HG02623 (cell line): Measurements from ENCODE around the gene SLC22A5.

Source experiments
- ATAC-seq: cut with Tn5 transposase; IDR thresholded peaks from one replicate; pipeline ENCODE4 v1.9.1; 2021; ENCODE audit warnings: moderate library complexity; ENCODE audit not compliant: unreplicated experiment

Gene SLC22A5

DNA sequence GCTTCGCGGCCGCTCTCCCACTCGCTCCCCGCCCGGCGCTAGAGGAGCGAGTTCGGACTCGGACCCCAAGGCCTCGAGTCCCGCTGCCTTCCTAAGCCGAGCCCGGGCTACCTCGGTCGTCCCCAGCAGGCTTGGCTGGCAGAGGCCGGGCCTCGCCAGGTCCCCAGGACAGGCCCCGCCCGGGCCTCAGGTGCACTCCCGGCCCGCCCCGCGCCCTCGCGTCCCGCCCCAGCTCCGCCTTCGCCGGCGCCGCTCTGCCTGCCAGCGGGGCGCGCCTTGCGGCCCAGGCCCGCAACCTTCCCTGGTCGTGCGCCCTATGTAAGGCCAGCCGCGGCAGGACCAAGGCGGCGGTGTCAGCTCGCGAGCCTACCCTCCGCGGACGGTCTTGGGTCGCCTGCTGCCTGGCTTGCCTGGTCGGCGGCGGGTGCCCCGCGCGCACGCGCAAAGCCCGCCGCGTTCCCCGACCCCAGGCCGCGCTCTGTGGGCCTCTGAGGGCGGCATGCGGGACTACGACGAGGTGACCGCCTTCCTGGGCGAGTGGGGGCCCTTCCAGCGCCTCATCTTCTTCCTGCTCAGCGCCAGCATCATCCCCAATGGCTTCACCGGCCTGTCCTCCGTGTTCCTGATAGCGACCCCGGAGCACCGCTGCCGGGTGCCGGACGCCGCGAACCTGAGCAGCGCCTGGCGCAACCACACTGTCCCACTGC, at the start of gene SLC22A5:
SLC22A5 (plus strand) TSS at position 237 of the 707 bp plus-strand sequence; CDS start at position 500, 263 bp downstream.
- peak; percentile 85 for ATAC-seq

DNA sequence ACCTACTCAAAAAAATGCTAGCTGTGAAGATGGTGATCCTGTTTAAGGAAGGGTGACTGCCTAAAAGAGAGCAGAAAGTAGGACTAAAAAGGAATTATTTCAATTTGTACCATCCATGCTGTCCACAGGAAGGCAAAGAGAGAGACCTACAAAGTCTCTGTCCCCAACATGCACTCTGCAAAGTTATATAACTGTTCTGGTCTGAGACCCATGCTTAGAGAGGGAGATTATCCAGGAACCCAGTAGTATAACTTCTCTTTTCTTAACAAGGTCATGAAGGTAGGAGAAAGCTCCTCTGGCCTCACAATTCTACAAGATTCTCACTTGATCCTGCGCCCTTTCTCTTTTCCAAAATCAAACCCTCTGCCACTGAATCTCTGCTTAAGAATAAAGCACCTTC, 49.5 kb upstream of the SLC22A5 start:
- no peak for ATAC-seq

DNA sequence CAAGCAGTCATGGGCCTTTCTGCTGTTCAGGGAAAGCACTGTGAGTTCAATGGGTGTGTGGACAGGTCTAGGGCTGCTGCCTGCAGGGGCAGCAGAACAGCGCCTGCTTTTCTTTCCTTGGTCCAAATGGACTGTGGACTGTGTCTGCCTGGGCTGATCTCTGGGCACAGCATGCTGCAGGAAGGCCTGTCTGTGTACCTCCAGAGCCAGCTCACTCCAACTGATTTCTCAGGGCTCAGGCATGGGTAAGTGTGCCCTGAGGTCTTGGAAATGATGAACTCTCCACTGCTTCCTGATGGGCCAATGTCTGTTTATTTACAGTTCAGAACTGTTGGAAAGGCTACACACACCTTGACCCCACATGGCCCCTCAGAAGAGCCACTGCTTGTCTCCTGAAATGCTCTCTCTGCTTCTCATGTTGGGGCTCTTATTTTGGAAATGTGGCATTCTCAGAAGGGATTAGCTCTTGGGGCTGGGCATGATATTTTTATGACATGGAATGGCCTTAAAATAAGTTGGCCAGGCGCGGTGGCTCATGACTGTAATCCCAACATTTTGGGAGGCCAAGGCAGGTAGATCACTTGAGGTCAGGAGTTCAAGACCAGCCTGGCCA, 48.3 kb upstream of the SLC22A5 start:
- ATAC-seq: no peak

DNA sequence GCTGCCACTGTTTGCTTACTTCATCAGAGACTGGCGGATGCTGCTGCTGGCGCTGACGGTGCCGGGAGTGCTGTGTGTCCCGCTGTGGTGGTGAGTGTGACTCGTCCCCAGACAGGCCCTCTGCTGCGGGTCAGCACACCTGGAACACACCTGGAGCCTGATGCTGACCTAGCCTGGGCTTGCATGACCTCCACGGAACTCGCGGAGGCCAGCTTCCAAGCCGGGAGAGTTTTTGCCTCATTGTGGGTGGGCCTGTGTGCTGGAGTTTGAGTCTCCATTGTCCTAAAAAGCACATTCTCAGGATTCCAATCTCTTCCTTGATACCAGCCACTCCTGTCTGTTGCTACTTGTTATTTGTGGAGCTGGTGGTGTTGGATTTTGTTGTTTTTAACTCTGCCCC, 47.2 kb upstream of the SLC22A5 start:
- ATAC-seq: no peak

DNA sequence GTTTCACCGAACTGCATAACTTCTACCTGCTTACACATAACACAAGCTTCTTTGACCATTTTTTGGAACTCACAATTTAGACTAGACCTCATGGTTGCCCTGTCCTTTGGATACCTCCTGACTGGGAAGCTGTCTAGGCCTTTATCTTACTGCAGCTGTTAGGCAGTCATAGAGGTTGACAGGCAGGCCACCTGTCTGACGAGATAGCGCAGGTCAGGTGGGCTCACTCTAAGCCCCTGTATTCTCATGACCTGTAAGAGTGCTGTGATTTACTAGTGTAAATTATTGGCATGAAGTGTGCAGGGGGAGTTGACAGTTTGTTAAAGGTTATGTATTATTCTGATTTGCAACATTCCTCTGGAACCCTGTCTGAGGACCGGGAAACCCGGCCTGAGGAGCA, 46.3 kb upstream of the SLC22A5 start:
- ATAC-seq: no peak

DNA sequence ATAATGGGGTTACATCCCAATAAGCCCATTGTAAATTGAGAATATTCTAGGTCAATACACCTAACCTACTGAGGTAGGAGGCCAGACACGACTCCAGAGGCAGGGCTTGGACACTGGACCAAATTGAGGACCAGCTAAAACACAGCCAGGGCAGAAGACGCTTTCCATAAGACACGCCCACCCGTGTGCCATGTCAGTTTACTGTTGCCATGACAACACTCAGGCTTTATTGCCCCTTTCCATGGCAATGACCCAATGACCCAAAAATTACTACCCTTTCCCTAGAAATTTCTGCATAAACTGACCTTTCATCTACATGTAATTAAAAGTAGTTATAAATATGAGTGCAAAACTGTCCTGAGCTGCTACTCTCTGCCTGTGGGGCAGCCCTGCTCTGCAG, 43.8 kb upstream of the SLC22A5 start:
- no peak for ATAC-seq

DNA sequence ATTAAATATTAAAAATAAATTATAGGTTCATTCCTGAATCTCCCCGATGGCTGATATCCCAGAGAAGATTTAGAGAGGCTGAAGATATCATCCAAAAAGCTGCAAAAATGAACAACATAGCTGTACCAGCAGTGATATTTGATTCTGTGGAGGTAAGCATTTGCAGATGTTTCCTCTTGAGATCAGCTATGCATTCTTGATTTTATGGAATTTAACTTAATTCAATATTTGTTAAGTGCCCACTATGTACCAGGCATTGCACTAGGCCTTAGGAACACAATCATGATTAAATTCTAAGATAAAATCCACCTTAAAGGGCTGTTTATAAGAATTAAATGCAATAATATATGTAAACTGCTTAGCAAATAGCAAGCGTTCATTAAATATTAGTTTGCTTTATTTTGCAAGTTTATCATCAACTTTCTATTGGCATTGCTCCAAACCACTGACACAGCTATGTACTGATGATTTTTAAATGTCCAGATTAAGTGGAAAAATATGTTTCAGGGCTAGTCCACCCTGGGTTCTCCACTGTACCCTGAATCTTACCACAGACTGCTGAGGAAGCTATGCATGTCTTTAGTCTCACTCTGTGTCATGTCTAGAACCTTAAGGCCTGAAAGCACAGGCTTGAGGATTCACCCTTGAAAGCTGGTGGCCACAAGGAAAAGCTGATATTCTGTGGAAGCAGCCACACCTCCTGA, 42.1 kb upstream of the SLC22A5 start:
- no peak for ATAC-seq

DNA sequence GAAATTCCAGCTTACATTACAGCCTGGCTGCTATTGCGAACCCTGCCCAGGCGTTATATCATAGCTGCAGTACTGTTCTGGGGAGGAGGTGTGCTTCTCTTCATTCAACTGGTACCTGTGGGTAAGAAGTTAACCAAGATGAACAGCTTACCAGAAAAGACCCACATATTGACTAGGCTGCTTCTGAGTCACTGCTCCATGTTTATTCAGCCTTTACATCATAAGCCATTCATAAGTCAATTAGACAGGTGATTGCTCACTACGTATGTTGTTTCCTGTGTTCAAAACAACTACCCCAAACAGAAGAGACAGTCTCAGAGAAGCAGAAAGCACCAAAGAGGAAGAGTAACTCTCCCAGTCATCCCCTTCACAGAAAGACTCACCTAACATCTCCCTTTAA, 34.7 kb upstream of the SLC22A5 start:
- no peak for ATAC-seq

DNA sequence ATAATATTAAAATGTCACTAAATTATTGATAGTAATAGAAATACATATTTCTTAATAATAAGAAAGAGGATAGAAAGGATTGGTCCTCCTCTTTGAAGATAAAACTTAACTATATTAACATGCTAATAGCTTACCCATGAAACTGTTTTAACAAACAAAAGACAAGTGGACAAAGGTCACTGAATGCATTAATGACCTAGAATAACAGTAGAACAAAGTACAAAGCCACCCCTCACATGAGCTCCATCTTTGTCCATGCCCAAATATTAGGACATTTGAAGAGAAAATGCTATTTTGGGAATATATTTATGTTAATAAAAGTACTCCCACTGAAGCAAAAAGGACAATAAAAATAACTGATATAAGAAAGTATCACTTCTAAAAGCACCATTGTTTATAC, 34.1 kb upstream of the SLC22A5 start:
- no peak for ATAC-seq

DNA sequence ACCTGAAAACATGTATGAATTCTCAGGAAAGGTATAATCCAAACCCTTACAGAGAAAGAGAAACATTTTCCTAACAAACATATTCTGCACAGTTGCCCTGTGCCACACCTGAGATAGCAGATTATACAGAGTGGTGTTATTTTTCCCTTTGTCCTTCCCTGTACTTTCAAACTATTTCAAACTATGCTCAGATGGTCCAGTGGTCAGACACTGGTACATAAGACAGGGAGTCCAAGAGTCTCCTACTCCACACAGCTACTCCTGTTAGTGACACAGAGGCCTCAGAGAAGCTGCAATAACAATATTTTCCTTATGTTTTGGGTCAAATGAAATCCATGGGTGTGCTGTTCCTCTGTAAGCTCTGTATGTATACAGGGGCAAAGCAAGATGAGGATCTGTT, 30.0 kb upstream of the SLC22A5 start:
- no peak for ATAC-seq

DNA sequence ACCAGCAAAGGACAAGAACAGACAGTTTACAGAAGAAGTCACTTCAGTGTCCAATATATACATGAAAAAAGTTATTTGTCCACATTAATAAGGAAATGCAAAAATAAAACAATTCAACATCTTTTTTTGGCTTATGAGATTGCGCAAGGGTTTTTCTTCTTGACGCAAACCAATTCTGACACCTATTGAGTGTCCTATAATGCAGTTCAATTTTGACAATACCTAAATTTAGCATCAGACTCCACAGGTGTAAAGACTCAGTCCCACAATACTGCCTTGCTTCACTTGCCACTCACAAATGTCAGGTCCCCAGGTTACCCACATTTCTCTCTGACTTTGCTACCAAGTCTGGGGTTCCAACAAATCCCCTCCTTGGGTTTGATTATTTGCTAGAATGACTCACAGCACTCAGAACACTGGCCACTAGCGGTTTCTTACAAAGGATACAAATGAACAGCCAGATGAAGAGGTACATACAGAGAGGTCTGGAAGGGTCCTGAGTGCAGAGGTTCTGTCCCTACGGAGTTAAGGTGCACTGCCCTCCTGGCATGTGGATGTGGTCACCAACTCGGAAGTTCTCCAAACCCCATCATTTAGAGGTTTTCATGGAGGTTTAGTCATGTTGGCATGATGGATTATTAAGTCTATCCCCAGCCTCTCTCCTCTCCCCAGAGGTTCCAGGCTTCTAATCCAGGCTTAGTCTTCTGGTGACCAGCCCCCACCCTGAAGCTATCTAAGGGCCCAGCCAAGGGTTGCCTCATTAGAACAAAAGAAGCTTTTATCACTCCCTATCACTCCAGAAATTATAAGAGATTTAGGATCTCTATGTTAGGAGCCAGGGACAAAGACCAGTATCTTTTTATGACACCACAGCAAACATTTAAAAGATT, 27.0 kb upstream of the SLC22A5 start:
- no peak for ATAC-seq

DNA sequence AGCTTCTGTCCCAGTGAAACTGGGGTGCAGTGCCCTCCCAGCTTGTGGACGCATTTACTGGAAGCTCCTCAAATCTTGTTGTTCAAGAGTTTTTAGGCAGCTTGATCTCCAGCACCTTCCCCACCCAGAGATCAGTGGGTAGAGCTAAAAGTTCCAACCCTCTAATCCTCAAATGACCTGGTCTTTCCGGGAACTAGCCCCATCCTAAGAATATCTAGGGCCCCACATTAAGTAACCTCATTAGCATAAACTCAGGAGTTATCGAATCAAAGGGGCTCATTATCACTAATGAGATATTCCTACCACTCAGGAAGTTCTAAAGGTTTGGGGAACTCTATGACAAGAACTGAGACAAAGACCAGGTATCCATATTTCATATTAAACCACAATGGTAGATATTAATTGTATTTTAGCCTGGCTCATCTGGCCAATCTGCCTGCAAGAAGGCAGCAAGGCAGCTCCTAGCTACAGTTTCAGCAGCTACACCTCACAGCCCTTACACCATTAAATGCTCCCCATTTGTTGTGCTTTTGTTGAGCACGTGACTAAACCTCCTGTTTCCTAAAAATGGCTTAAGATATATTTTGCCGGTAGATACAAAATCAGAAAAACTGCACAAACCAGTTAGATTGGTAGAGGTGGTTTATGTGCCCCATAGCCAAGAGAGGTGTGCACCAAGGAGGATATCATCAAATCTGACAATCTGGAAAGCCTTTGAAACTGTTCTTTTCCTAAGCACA, 24.6 kb upstream of the SLC22A5 start:
- ATAC-seq: no peak

DNA sequence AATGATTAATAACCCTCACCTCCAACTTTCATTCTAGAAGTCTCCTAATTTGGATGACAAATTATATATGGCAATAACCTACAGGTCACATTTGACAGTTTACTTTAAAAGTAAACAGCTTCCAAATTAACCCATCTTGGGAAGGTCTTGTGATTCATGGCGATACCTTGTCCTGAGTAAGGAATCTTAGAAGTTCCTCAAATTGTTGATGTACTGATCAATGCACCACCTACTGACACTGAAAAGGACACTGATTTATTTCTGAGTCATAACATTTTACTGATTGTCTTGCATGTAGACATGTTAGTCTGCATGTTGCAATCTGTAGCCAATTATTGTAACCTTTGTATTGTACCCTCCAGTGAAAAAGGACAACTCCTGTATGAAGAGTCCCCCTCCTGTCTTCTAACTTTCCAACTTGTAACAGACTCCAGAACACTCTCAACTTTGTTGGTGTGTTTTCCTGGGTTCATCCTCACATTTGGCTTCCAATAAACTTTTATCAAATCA, 16.0 kb upstream of the SLC22A5 start:
- no peak for ATAC-seq

DNA sequence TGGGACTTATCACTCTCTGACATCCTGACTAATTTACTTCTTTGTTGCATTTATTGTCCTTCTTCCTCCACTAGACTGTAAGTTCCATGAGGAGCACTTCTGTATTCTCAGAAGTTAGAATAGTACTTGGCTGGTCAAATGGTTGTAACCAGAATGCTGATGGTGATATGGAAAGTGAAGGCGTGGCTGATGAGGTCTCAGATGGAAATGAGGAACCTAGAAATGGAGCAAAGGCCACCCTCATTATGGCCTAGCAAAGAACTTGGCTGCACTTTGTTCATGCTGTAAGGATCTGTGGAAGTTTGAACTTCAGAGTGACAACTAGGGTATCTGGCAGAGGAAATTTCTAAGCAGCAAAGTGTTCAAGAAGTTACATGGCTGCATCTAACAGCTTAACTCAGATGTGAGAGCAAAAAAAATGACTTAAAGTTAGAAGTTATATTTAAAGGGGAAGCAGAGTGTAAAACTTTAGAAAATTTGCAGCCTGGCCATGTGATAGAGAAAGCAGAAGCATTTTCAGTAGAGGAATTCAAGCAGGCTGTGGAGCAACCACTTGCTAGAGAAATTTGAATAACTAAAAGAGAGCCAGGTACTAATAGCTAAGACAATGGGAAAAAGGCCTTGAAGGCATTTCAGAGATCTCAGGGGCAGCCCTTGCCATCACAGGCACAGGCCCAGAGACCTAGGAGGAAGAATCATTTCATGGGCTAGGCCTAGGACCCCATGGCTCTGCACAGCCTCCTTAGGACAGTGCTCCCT, 14.9 kb upstream of the SLC22A5 start:
- no peak for ATAC-seq

DNA sequence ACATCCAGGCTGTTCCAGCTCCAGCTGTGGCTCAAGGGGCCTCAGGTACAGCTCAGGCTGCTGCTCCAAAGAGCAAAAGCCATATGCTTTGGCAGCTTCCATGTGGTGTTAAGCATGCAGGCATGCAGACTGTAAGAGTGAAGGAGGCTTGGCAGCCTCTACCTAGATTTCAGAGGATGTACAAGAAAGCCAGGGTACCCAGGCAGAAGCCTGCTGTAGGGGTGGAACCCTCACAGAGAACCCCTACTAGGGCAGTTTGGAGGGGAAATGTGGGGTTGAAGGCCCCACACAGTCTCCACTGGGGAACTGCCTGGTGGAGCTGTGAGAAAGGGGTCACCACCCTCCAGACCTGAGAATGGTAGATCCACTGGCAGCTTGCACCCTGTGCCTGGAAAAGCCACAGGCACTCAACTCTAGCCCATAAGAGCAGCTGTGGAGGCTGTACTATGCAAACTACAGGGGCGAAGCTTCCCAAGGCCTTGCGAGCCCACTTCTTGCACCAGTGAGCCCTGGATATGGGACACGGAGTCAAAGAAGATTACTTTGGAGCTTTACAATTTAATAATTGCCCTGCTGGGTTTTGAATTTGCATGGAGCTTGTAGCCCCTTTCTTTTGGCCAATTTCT, 14.3 kb upstream of the SLC22A5 start:
- ATAC-seq: no peak

DNA sequence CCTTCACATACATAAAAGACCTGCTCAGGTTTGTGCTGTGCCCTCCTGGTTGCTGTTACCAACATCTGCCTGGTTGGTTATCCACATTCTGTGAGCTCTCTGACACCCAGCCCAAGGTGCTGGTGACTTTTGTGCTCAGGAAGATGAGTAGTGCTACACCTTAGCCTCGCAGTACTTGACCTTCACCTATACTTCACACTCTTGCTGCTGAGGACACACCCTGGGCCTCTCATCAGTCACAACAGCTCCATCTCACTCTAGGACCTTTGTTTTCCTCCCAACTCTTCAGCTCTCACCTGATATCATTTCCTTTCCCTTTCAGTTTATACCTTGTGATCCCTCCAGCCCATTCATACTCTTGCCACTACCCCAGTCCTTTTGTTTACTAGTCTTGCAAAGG, 10.7 kb upstream of the SLC22A5 start:
- ATAC-seq: no peak

DNA sequence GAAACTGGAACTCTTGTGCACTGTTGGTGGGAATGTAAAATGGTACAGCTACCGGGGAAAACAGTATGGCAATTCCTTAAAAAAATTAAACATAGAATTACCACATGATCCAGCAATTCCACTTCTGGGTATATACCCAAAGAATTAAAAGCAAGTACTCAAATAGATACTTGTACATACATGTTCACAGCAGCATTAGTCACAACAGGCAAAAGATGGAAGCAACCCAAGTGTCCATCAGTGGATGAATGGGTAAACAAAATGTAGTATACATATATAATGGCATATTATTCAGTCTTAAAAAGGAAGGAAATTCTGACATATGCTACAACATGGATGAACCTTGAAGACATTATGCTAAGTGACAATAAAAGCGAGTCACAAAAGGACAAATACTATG, 7.4 kb upstream of the SLC22A5 start:
- ATAC-seq: no peak

DNA sequence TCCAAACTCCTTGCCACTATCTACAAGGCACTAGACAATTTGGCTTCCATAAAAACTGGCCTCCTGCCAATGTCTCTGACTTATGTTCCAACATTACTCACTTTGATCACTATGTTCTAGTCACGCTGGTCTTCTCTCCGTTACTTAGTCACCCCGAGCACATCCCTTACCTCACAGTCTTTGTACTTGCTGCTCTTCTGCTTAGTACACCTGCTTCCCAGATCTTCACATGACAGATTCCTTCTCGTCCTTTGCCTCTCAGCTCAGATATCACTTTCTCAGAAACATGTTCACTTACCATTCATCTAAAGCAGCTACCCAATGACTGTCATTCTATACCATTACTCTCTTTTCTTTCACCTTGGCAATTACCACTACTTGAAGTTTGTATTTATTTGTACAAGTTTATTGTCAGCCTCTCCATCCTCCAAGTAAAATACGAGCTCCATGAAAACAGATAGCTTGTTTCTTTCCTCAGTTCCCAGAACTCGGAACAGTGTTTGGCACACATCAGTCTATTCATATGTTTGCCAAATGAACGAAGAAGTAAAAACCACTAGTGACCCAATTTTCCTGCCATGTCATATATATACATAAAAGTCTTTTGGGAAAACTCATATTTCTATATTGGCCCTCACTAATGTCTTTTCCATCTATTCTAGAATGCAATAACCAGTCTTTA, 5.9 kb upstream of the SLC22A5 start:
- no peak for ATAC-seq

DNA sequence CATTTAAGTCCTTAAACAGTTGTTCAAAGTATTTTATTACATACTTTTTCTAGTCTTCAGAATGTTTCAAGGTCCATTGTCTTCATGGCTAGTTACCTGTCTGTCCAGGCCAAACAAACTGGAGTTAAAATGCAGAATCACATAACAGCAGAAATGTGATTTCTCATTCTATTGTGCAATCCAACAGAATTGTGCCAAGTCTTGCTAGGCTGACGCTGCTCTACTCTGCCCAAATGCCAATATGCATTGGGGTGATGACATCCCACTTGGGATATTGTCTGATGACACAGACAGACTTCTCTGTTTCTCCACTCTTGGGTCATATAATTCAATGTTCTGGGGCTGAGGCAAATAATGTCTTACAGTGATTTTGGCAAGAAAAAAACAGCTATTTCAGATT, 5.2 kb upstream of the SLC22A5 start:
- ATAC-seq: no peak
